GM12878 (cell line): Measurements from ENCODE around the gene GRIK1.

Source experiments
- BRCA1 ChIP-seq: IDR thresholded peaks from 2 replicates; pipeline ENCODE4 v1.6.1; 2011; ENCODE audit warnings: low read depth, low read length, improper control_type of control experiment
- EED ChIP-seq: sonication (generic); IDR thresholded peaks from 2 replicates; pipeline ENCODE4 v1.6.1; 2016; ENCODE audit warnings: antibody characterized with exemption, low read depth
- ELK1 ChIP-seq: IDR thresholded peaks from 2 replicates; pipeline ENCODE4 v1.6.1; 2012; ENCODE audit warnings: low read depth, low read length, improper control_type of control experiment
- POLR2A ChIP-seq: IDR thresholded peaks from 2 replicates; pipeline ENCODE4 v1.6.1; 2011; ENCODE audit warnings: low read depth, mild to moderate bottlenecking, low read length
- RBBP5 ChIP-seq: fragments of 200-600 bp; sonication (generic); conservative IDR thresholded peaks from 2 replicates; pipeline ENCODE4 v1.6.1; 2016
- RFX5 ChIP-seq: IDR thresholded peaks from 2 replicates; pipeline ENCODE4 v1.6.1; 2011; ENCODE audit warnings: low read depth, low read length, improper control_type of control experiment
- ZNF24 ChIP-seq: fragments of 450-650 bp; IDR thresholded peaks from 2 replicates; pipeline ENCODE4 v1.6.1; 2017; ENCODE audit warnings: antibody characterized with exemption, mild to moderate bottlenecking
- ZNF592 ChIP-seq: fragments of 450-650 bp; IDR thresholded peaks from 2 replicates; pipeline ENCODE4 v1.6.1; 2017; ENCODE audit warnings: mild to moderate bottlenecking, moderate library complexity
- TF ChIP-seq, protein P1 (sequence below), 3 experiments: IDR thresholded peaks in 2 of 3; conservative IDR thresholded peaks in 1 of 3; 2 replicates each; pipeline ENCODE4 v1.5.1; 2011; ENCODE audit warnings: low read depth in 3 of 3, low read length in 3 of 3, mild to moderate bottlenecking in 3 of 3, control low read depth in 2 of 3, moderate library complexity in 2 of 3, inconsistent platforms in 1 of 3, mixed read lengths in 1 of 3; ENCODE audit not compliant: control insufficient read depth in 2 of 3, insufficient read depth in 1 of 3; ENCODE audit errors: extremely low read depth in 1 of 3

DNA sequence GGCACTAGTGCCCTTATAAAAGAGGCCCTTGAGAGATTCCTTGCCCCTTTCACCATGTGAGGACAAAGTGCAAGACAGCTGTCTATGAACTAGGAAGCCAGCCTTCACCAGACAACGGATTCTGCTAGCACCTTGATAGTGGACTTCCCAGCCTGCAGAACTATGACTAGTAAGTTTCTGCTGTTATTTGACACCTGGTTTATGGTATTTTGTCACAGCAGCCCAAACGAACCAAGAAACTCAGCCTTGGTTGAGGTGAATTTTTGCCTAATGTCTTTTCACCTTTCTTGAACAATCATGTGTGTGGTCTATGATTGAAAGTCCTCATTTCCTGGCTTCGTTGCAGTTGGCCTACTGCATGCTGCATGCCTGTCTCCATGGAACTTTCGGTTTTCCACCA, 302.2 kb downstream of the GRIK1 start:
- TF ChIP-seq, protein P1, sequence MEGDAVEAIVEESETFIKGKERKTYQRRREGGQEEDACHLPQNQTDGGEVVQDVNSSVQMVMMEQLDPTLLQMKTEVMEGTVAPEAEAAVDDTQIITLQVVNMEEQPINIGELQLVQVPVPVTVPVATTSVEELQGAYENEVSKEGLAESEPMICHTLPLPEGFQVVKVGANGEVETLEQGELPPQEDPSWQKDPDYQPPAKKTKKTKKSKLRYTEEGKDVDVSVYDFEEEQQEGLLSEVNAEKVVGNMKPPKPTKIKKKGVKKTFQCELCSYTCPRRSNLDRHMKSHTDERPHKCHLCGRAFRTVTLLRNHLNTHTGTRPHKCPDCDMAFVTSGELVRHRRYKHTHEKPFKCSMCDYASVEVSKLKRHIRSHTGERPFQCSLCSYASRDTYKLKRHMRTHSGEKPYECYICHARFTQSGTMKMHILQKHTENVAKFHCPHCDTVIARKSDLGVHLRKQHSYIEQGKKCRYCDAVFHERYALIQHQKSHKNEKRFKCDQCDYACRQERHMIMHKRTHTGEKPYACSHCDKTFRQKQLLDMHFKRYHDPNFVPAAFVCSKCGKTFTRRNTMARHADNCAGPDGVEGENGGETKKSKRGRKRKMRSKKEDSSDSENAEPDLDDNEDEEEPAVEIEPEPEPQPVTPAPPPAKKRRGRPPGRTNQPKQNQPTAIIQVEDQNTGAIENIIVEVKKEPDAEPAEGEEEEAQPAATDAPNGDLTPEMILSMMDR (IDR thresholded peaks at IDR 0.05 in 2 of 3, conservative IDR thresholded peaks at IDR 0.05 in 1 of 3; ENCODE audit: control insufficient read depth in 2 of 3, extremely low read depth in 1 of 3, insufficient read depth in 1 of 3, low read depth in 3 of 3, low read length in 3 of 3): no peak
- TF ChIP-seq ZNF592: no peak
- TF ChIP-seq ZNF24: no peak
- TF ChIP-seq RBBP5: no peak
- no peak for TF ChIP-seq BRCA1
- no peak for TF ChIP-seq ELK1
- TF ChIP-seq RFX5: no peak
- no peak for TF ChIP-seq EED
- no peak for TF ChIP-seq POLR2A
